Measurements from ENCODE around the gene MAP2K7.

- TF ChIP-seq, protein P1, sequence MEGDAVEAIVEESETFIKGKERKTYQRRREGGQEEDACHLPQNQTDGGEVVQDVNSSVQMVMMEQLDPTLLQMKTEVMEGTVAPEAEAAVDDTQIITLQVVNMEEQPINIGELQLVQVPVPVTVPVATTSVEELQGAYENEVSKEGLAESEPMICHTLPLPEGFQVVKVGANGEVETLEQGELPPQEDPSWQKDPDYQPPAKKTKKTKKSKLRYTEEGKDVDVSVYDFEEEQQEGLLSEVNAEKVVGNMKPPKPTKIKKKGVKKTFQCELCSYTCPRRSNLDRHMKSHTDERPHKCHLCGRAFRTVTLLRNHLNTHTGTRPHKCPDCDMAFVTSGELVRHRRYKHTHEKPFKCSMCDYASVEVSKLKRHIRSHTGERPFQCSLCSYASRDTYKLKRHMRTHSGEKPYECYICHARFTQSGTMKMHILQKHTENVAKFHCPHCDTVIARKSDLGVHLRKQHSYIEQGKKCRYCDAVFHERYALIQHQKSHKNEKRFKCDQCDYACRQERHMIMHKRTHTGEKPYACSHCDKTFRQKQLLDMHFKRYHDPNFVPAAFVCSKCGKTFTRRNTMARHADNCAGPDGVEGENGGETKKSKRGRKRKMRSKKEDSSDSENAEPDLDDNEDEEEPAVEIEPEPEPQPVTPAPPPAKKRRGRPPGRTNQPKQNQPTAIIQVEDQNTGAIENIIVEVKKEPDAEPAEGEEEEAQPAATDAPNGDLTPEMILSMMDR (IDR thresholded peaks at IDR 0.05) = no peak
- TF ChIP-seq EP300 (IDR thresholded peaks at IDR 0.05; ENCODE audit: low read depth) (no peak), POLR2A (IDR thresholded peaks at IDR 0.05) (no peak), POLR2AphosphoS5 (IDR thresholded peaks at IDR 0.05) (no peak)
Measured at GRCh38 chr19:7942981-7943443, 39.3 kb downstream of the MAP2K7 start.

All from transverse colon (tissue), 4 donors.